HG02588 (cell line): ENCODE results near the gene CENPP.
"Not testable (repeated sequence)": the region's sequence is repeated elsewhere in the genome, so short reads cannot be mapped to it uniquely, and the experiment has no call there.

ENCODE experiments used
- ATAC-seq: cut with Tn5 transposase; IDR thresholded peaks from one replicate; pipeline ENCODE4 v1.9.1; 2021; ENCODE audit warnings: mild to moderate bottlenecking, moderate library complexity; ENCODE audit not compliant: unreplicated experiment

CENPP gene

DNA sequence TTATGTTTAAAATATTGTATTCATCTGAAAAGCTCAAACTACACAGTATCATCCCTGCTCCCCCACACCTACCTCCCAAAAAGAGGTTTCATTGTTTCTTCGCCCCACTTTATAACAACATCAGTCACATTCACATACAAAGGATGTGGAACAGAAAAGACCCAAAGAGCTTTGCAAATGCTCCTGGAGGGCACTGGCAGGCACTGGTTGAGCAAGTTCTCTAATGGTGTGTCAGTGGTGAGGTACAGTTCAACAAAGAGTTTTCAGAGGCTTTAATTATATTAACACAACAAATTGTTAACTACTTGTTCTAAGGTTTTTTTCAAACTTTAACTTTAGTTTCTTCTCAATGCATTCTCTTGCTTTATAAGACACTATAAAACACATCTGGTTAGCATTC, 264.2 kb downstream of the CENPP start:
- no peak for ATAC-seq

DNA sequence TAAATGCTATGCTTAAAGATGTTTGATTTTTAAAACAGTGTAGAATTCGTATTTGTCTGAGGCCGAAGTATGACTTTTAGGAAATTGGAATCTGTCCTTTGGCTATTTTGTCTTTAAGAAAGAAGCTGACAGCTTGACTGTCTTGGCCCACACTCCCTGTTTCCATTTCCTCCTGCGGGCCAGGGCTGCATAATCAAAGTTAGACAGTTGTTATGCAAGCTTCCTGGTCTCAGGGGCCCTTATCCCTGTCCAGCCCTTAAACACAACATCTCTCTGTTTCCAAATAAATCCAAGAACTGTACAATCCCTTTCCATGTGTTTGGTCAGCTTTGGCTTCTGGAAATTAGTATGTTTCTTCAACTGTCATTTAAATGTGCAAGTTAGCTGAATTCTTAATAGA, 264.6 kb downstream of the CENPP start:
- no peak for ATAC-seq

DNA sequence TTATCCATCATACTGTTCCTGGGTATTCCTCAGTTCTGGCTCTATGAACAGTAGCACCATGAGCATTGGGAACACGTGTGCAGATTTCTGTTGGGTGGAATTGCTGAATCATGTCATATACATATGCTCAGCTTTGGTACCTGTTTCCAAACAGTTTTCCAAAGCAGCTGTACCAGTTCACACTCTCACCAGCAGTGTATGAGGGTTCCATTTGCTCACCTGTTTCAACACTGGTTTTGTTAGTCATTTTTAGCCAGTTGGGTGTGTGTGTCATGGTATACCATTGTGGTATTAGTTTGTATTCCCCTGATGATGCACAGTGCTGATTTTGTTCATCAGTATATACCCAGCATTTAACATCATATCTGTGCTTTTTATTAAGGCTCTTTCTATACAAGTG, 266.8 kb downstream of the CENPP start:
- no peak for ATAC-seq

DNA sequence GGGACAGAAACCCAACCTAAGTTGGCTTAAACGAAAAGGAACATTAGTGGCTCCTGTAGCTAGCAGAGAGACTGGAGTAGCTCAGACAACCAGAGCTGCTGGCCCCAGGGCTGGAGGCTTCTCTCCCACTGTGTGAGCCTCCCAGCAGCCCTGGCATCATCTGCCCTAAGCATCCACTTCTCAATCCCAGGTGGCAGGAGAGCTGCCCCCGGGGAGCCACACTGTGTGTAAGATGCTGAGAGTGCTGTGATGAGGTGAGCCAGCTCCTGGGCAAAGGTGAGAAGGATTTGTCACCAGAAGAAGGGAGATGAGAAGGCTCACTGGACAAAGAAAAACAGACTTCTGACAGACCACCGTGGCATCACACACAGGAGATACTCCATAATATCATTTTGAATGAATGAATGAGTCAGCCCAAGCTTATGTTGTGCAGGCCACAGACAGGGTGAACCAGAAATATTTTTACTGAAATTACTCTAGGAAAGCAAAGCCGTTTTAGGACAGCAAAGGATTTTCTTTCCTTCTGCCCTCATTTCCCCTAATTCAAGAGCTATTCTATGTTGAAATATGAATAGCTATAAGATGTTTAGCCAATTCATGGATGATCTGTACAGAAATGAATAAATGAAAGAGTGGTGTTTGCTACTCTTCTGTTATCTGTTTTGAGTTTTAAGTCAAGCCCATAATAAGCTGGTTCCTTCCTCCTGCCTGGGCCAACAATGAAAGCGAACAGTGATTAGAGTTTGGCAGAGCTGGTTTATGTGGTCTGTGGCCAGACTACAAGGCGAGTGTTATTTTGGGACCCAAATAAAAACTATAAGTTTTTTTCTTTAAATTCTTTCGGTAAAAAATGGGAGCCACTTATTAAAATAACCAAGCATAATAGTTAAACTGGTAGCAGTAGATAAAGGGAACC, 267.5 kb downstream of the CENPP start:
- ATAC-seq = no peak

DNA sequence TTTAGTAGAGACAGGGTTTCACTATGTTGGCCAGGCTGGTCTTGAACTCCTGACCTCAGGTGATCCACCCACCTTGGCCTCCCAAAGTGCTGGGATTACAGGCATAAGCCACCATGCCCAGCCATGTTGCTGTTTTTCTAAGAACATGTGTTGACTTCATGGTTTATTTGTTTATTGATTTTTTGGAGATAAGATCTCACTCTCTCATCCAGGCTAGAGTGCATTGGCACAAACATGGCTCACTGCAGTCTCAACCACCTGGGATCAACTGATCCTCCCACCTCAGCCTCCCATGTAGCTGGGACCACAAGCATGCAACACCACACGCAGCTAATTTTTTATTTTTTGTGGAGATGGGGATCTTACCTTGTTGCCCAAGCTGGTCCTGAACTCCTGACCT, 269.3 kb downstream of the CENPP start:
- not testable (repeated sequence) for ATAC-seq

DNA sequence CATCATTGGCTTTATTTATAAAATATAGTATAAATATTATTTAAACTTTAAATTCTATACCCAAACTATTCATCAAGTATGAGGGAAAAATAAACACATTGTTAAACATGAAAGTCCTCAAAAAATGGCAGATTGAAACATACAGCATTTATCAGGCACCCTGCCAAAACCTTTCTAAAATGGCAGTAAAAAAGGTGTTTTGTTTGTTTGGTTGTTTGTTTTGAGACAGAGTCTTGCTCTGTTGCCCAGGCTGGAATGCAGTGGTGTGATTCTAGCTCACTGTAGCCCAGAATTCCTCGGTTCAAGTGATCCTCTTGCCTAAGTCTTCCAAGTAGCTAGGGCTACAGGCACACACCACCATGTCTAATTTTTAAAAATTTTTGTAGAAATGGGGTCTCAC, 270.2 kb downstream of the CENPP start:
- no peak for ATAC-seq

DNA sequence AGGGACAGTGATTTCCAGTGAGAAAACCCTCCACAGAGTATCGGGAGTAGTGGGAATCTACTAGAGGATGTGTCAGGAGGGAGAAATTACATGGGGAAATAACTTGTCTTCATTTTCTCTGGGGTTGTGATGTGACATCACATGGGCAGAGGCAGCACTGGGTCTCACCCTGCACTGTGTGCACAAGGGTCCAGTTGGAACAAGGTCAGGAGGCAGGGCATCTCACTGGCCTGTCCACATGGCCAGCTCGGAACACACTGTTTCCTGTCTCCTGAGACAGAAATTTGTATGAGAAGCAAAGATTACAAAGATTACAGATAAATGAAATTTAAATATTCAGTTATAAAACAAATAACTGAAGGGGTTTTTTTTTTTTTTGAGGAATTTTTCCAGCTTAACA, 272.6 kb downstream of the CENPP start:
- ATAC-seq = no peak

DNA sequence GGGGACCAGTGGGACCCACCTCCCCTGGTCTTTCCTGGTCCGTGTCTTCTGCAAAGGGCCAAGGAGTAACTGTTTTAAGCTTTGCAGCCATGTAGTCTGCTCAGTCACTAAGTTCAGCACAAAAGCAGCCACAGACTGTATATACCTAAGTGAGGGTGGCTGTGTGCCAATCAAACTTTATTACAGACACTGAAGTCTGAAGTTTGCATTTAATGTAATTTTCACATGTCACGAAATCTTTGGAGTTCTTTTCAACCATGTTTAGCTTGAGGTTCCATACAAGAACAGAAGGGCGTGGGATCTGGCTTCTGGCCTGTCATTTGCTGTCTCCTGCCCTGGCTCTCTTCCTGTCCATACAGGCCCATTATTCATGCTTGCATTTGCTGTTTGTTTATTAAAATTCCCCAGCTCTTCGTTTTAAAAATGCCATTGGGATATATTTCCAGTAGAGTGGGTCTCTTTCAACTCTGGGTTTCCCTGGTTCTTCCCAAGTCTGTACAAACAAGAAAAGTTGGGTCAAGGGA, 274.2 kb downstream of the CENPP start:
- ATAC-seq = no peak

DNA sequence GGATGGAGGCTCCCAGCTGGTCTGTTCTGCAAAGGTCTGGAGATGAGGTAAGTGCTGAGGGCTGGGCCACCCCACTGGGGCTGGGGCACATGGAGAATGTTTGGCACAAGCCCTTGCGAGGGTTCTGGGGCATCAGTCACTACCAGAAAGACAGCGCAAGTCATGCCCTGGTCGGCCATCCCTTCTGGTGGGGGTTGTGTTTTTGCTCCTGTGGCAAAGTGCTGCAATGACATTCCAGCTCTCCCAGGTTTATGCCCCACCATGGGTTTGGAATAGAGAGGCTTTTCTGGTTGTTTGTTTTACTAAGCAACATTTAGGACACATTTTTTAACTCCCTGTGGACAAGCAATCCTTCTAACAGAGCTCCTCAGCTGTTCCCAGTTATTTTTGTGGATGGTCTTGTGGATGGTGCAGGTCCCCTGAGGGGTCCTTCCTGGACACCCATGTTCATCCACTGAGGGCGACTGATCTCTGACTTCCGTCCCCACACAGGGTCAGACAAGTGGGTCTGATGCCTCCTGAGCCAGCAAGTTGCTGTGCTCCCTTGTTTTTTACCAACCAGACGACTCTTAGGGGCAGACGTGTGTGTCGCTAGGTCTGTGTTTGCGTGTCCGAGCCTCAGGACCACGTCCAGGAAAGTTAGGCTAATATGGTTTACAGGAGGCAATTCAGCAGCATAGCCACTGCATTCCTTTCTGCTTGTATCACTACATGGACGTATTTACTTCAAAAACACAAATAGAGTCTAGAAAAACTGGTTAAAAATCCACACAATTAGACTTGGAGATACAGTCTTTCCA, 274.9 kb downstream of the CENPP start:
- no peak for ATAC-seq

DNA sequence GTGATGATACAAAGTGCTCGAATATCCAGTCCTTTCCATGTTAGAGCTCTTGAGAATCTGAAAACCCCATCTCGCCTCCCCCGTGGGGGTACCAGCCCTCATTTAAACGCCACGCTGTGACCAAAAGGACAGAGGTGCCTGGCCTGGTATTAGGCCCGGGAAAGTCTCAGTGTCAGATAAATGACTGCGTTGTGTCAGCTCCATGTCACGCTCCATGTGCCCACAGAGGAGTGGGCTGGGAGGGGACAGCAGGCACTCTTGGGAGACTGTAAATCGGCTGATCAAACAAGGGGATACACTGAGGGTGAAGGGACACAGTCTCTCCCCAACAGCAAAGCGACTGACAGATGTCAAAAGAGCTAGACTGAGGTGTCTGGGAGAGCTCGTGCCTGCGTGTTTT, 275.7 kb downstream of the CENPP start:
- ATAC-seq = no peak

DNA sequence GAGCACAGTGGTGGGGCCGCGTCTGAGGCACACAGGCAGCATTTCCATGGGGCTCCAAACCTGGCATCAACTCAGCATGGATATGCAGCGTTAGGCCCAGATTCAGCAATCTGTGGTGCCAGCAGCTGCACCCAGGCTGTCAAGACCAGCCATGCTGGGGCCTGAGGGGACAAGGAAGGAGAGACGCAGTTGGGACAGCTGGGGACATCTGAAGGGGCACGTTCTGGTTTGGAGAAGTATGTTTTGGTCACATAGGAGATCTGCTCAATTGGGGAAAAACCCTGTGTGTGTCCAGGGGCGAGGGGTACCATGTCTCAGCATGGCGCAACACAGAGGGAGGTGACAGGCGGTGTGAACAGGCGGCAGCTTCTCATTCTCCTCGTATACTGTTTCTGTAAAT, 276.7 kb downstream of the CENPP start:
- no peak for ATAC-seq

DNA sequence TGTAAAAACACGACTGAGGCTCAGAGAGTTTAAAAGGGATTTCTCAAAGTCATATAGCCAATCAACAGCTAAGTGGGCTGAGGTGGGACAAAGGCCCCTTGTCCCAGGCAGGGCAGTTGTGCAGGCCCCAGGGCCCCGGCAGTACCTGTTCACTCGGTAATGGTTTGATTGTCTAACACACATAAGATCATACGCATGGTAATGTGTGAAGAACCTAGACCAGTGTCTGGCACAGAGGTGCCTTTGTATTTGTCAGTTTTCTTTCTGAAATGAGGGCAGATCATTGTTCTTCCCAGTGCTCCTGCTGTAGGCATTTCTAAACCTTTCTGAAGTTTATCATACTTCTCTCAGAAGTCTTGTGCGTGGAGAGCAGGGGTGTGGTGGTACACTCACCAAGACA, 277.3 kb downstream of the CENPP start:
- ATAC-seq = no peak

DNA sequence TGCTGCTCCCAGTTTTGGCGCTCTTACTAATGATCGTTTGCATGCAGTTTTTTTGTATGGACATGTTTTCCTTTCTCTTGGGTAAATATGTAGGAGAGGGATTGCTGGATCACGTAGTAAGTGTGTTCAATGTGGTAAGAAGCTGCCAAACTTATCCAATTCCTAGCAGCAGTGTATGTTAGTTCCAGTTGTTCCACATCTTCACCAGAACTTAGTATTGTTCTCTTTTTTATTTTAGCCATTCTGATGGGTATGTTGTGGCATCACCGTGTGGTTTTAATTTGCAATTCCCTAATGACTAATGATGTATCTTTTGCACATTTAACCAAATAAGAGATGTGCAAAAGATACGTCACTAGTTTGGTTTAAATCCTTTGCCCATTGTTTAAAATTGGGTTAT, 278.2 kb downstream of the CENPP start:
- no peak for ATAC-seq

DNA sequence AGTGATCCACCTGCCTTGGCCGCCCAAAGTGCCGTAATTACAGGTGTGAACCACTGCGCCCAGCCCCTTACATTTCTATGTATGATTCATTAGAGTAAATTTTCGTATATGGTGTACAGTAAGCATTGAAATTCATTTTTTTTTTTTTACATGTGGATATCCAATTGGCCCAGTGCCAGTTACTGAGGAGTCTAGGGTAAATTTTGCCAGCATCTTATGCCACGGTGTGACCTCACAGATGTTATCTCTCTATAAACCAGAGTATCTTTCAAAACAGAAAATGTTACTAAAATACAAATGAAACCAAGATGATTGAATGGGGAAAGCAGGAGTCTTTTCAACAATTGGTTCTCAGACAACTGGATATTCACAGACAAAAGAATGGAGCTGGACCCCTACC, 279.5 kb downstream of the CENPP start:
- ATAC-seq = no peak

DNA sequence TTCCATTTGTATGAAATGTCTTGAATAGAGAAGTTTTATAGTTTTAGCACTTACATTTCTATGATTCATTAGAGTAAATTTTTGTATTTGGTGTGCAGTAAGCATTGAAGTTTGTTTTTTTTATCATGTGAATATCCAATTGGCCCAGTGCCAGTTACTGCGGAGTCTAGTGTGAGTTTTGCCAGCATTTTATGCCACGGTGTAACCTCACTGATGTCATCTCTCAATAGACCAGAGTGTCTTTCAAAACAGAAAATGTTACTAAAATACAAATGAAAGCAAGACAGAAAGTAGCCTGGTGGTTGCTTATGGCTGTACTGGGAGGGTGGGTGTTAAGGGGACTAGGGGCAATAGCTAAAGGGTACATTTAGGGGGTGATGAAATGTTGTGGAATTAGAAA, 281.3 kb downstream of the CENPP start:
- ATAC-seq = no peak

DNA sequence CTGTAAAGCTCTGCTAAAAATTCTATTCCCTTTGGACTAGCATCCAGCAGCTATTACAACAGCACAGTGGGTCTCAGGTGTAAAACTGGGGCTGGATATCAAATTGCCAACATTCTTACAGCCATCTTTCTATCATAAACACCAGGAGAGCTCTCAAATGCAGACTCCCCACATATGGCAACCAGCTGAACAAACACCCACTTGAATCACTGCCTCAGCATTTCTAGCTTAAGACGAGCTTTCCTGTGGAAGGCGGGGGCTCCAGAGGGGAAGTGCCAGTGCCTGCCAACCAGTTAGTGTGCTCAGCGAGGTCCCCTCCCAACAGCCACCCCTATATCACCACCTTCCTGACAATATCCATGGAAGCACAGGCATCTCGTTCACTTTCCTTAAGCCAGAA, 282.0 kb downstream of the CENPP start:
- ATAC-seq = no peak

DNA sequence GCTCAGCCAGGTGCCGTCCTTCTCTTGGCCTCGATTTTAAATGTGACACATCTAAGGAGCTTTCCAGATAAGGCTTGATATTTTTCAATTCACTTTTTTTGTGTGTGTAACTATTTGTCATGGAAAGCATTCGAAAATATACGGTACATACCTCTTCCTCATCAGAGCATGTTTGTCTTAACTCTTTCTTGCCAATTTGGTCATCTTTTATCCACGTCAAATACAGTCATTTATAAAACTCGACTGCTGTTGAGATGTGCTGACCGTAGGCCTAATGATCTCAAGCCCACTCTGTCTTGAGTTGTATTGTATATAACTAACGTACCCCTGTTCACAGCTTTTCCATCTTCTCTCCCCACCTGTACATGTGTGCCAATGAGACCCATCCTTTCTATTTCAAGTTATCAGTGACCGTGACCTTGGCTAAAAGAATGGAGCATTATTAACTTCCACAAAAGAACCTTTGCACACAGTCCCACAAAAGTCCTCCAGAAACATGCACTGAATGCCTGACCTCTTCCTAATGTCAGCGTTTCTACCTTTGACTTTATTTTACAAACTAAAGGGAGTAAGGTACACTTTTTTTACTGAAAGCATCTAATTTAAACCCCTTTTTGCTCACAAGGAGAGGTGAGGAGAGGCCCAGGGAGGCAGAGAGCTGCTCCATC, 282.6 kb downstream of the CENPP start:
- ATAC-seq = no peak

DNA sequence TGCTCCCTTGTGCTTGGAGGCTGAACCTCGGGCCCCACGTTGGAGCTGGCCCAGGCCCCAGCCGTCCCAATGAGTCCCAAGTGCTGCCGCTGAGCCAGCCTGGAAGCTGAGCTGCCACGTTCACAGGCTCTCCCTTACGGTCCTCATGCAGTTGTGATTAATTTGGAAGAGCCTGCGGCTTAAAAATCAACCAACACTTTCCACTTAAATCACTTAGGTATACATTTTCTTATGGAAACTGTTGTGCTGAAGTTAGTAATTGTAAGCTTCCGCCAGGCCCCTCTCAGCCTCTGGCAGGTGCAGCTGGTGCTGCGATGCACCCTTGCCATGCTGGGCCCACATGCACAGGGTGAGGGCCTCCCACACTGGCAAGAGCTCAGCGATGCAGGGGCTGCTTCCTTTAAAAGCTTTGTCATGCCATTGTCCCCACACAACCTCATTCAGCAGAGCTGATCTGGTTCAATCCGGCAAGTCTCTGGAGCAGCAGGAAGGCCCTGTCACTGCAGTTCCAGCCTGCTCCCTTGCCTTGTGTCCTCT, 283.2 kb downstream of the CENPP start:
- ATAC-seq = no peak

DNA sequence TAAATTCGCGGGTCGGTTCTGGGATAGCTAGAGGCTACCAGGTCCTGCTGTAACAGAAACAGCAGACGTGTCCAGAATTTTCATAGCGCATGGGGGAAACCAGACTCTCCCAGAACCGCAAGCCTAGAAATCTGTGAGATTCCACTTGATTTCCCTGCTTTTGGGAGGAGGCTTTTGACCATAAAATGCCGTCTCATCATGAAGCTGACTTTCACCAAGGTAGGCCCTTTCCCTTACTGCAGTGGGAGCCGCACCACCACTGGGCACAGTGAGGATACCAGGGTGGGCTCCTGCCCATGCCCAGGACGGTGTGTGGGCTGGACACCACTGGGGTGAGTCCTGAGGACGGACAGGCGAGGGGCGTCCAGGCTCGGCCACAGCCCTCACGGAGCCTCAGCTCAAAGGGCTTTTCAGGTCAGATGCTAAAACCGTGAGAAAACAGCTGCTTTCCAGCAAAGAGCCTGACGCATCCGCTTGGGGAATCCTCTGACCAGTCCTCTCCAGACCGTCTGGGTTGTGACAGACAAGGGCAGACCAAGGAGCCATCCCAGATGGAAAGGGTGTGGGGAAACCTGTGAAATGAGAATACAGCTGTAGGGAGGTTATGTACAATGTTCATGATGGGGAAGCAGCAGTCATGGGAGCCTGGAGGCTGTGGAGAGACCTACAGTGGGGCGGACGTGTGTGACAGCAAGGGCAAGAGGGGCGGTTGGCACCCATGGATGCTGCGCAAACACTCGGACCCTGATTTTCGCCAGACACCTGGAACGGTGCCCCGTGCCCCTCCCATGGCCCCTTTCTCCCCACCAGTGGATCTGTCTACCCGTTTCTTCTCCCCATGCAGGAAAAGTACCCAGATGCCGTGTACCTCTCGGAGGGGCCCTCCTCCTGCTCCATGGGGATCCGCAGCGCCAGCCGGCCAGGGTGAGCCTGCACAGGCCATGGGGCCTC, 285.0 kb downstream of the CENPP start:
- ATAC-seq = no peak
